Thyroid gland (tissue), 4 donors: ENCODE measurements around the gene HSD11B2.

Experiments used
- POLR2A ChIP-seq, 2 donors: fragments of 450-650 bp; IDR thresholded peaks; one replicate each; pipeline ENCODE4 v1.6.1; 2017; ENCODE audit warnings: antibody characterized with exemption in 2 of 2, mild to moderate bottlenecking in 2 of 2, moderate library complexity in 1 of 2
- TF ChIP-seq, protein P1 (sequence below), 6 experiments: fragments of 200-600 bp in 3 of 6; fragments of 450-650 bp in 3 of 6; sonication (generic) in 3 of 6; IDR thresholded peaks; one replicate each; pipeline ENCODE4 v1.5.1; 2016 to 2019; ENCODE audit warnings: antibody characterized with exemption in 6 of 6, mild to moderate bottlenecking in 2 of 6, inconsistent platforms in 1 of 6, moderate library complexity in 1 of 6

DNA sequence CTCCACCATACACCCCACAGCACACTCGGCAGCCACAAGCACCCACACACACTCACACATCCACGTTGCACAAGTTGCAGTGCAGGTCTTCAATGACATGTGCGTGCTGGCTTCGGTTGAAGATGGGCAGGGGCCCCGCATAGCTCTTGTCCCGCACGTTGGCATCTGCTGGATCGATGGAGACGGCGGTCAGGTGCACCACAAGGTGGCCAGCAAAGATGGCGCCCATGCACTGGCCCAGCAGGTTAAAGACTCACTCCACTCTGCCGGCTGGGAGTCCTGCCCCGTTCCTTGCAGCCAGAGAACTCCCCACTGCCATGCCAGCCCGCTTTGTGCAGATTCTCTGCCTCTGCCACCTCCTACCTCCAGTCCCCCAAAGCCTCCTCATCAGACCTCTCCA lies 30.0 kb upstream of the HSD11B2 start:
- TF ChIP-seq, protein P1, sequence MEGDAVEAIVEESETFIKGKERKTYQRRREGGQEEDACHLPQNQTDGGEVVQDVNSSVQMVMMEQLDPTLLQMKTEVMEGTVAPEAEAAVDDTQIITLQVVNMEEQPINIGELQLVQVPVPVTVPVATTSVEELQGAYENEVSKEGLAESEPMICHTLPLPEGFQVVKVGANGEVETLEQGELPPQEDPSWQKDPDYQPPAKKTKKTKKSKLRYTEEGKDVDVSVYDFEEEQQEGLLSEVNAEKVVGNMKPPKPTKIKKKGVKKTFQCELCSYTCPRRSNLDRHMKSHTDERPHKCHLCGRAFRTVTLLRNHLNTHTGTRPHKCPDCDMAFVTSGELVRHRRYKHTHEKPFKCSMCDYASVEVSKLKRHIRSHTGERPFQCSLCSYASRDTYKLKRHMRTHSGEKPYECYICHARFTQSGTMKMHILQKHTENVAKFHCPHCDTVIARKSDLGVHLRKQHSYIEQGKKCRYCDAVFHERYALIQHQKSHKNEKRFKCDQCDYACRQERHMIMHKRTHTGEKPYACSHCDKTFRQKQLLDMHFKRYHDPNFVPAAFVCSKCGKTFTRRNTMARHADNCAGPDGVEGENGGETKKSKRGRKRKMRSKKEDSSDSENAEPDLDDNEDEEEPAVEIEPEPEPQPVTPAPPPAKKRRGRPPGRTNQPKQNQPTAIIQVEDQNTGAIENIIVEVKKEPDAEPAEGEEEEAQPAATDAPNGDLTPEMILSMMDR (IDR thresholded peaks at IDR 0.05), result no peak
- TF ChIP-seq POLR2A (IDR thresholded peaks at IDR 0.05), result no peak
